ENCODE measurements around the gene GPR32.
"Not testable (repeated sequence)": the region's sequence is repeated elsewhere in the genome, so short reads cannot be mapped to it uniquely, and the experiment has no call there.

The GPR32 gene, protein sequence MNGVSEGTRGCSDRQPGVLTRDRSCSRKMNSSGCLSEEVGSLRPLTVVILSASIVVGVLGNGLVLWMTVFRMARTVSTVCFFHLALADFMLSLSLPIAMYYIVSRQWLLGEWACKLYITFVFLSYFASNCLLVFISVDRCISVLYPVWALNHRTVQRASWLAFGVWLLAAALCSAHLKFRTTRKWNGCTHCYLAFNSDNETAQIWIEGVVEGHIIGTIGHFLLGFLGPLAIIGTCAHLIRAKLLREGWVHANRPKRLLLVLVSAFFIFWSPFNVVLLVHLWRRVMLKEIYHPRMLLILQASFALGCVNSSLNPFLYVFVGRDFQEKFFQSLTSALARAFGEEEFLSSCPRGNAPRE

DNA sequence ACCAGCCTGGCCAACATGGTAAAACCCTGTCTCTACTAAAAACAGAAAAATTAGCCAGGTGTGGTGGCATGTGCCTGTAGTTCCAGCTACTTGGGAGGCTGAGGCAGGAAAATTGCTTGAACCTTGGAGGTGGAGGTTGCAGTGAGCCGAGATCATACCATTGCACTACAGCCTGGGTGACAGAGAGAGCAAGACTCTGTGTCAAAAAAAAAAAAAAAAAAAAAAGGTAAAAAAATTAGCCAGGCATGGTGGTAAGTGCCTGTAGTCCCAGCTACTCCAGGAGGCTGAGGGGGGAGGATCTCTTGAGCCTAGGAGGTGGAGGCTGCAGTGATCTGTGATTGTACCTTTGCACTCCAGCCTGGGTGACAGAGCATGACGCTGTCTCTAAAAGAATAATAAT lies at the start of gene GPR32:
GPR32 (plus strand) TSS at position 301 of the 400 bp plus-strand sequence. CDS start 137 bp downstream, outside the sequence.
- DNase-seq = not testable (repeated sequence)

DNA sequence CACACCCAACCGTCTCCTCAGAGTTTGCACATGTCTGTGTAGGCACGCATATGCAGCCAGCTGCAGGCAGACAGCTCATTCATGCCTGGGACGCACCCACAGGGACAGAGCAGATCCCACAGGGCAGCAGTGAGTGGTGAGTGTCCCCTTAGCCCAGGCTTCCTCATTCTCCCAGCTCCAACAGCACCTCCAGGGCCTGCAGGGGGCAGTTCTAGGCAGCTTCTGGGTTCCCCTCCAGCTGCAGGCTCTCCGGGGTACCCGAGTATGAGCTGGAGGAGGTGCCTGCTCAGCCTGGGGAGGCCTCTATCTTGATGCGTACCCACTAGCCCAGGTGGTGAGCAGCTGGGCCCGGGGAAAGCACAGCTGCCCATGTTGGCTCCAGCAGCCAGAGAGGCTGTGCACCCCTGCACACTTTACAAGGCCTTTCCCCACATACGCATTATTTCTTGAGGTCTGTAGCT lies 49.3 kb upstream of the GPR32 start:
- DNase-seq = no peak

DNA sequence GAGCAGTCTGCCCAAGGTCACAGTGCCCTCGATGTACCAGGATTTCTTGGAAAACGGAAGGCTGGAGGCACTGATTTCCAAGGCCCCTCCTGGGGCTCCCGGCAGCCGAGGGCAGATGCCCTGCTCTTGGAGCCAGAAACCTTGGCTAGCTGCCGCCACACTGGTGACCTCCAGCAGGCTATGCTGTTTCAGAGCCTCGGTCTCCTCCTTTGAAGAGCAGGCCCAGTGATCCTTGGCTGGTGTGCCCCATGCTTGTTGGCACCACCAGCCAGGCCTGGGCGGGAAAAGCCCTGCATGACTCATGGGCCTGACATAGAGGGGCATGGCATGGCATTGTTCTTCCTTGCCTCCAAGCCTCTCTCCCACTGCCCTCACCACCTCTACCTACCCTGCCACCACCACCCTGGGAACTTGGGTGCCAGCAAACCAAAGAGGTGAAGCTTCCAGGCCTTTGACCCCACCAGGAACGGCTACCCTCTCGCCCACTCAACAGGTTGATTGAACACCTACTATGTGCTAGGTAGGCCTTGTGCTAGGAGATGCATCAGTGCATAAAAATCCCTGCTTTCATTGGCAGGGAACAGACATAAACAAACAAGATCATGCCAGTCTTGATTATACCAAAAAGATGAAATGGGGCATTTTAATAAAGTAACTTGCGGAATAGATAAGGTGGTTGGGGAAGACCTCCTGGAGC lies 48.7 kb upstream of the GPR32 start:
- no peak for DNase-seq

DNA sequence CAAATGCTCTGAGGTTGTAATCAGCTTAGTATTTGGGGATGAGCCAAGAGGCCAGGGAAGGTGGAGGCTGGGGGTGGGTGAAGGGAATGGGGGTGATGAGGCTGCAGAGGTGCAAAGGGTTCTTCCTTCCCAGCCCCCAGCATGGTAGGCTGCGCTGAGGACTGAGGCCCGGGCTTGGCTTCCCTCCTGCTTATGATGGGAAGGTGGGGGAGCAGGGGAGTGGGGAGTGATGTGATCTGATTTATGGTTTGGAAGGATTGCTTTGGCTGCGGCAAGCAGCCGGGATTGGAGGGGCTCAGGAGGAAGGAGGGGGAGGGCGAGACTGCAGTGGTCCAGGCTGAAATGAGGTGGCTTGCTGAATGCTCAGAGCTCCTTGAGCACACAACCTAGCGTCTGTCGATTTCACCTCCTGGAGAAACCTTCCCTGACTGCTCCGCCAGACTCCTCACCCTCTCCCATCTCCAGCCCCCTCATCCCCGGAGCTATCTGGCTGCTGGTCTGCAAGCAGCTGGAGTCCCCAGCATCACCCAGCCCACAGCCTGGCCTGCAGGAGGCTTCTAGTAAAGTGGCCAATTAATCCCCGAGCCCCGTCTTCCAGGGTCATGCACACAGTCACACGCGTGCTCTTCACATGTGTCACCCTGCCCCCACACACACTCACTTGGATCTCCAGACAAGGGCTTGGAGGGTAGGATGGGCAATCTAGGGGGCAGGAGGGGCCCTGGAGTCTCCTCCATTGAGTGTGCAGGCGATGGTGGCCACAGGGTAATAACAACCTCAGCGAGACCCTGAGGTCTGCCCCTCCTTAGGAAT lies 47.9 kb upstream of the GPR32 start:
- DNase-seq = no peak

DNA sequence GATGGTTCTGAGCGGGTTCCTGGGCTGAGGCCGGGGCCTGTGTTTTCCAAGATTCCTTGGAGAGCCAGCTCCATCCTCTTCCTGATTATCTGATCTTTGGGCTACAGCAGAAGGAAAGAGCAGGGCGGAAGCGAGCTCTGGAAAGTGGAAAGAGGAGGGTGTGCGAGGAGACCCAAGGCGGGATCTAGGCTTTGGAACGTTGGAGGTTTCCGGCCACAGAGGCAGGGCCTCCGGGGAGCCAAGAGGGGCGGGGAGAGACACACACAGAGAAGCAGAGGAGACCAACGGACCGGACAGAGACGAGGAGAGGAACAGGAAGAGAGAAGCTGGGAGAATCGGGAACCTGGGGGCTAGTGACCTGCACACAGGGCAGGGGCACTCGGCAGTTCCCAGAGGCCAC lies 47.2 kb upstream of the GPR32 start, which contains the start of gene CLEC11A:
CLEC11A (plus strand) TSS at position 296 of the 400 bp plus-strand sequence. CDS start 162 bp downstream, outside the sequence.
- DNase-seq = no peak

DNA sequence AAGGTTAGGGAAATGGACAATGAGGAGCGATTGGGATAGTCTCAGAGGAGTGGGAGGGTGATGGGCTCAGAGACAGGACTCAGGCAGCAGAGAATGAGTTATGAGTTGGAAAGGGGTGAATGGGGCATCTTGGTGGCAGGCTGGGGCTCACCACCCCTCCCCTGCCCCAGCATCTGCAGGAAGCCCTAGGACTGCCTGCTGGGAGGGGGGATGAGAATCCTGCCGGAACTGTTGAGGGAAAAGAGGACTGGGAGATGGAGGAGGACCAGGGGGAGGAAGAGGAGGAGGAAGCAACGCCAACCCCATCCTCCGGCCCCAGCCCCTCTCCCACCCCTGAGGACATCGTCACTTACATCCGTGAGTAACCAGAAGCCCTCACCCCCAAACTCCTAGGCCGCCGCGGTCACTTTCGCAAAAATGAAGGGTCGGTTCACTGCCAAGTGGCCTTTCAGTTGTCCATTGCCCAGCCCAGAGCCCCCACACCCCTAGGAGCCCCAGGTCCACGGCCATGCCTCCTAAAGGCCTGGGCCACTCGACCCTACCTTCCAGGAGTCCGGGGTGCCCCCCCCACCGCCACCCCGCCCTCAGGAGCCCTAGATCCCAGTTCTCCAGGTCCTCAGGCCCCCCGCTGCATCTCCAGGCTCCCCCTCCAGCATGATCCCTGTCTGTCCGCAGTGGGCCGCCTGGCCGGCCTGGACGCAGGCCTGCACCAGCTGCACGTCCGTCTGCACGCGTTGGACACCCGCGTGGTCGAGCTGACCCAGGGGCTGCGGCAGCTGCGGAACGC lies 46.3 kb upstream of the GPR32 start:
- DNase-seq = no peak

DNA sequence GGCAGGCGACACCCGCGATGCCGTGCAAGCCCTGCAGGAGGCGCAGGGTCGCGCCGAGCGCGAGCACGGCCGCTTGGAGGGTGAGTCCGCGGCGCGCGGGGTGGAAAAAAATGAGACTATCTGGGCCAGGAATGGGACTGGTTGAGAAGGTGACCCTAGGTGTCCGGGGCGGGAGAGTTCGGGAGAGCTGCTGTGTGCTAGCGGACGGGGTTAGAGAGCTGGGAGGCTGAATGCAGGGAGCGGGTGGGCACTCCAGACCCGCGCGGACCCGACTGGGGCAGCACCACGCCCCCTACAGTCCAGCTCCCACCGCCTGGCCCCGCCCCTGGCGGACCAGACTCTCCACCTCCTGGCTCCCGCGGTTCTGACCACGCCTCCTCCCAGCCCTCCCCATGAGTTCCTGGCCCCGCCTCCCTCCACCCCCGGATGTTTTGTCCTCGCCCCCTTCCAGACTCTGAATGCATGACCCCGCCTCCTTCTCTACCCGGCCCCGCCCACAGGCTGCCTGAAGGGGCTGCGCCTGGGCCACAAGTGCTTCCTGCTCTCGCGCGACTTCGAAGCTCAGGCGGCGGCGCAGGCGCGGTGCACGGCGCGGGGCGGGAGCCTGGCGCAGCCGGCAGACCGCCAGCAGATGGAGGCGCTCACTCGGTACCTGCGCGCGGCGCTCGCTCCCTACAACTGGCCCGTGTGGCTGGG lies 45.6 kb upstream of the GPR32 start:
- DNase-seq = no peak

DNA sequence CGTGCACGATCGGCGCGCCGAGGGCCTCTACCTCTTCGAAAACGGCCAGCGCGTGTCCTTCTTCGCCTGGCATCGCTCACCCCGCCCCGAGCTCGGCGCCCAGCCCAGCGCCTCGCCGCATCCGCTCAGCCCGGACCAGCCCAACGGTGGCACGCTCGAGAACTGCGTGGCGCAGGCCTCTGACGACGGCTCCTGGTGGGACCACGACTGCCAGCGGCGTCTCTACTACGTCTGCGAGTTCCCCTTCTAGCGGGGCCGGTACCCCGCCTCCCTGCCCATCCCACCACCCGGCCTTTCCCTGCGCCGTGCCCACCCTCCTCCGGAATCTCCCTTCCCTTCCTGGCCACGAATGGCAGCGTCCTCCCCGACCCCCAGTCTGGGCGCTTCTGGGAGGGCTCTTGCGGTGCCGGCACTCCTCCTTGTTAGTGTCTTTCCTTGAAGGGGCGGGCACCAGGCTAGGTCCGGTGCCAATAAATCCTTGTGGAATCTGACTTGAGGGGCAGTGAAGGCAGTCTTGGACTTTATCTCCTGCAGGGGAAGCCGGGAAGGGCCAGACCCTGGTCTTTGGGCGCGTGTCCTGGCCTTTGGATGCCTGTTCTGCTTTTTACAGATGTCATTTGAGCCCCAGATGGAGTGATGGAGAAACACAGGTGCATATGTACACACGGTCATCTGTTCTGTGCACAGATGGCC lies 44.9 kb upstream of the GPR32 start:
- no peak for DNase-seq

DNA sequence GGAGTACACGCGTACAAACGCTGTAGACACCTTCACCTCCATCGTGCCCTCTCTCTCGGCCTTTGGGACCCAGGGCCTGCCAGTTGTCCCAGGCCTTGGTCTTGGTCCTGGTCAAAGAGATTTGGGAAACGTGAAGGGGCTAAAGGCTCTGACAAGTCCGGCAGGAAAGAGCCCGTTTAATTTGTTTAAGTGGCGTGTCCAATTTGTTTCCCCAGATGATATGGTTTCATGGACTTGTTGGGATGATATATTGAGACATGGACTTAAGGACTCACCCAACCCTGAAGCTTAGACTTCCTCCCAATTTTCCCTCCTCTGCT lies 44.4 kb upstream of the GPR32 start:
- DNase-seq = no peak

DNA sequence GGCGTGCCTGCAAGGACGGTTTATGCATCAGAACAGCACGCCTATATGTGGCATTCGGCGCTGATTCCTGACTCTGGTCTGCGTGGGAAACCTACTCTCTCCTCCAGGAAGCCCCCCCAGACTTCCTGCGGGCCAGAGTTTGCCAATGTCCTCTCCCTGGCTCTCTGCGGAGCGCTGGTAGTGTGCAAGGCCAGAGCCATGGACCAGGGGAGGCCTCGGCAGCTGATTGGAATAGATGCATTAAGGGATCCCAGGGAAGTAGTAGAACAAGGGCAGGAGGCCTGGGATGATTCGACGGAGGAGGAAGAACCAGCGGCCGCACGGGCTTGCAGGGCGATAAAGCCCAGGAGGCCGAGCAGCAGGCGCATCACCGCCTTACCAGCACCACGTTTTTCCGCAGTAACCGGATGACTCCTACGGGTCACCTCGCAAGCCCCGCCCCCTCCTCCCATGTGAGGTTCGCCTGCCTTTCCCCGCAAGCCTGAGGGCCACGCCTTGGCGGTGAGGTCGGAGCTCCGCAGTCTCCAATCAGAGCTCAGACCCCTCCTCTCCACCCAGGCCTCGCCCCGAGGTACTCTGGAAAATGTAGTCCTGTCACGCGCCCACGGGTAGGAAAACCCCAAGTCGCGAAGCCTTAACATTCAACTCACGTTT lies 42.1 kb upstream of the GPR32 start:
- no peak for DNase-seq

DNA sequence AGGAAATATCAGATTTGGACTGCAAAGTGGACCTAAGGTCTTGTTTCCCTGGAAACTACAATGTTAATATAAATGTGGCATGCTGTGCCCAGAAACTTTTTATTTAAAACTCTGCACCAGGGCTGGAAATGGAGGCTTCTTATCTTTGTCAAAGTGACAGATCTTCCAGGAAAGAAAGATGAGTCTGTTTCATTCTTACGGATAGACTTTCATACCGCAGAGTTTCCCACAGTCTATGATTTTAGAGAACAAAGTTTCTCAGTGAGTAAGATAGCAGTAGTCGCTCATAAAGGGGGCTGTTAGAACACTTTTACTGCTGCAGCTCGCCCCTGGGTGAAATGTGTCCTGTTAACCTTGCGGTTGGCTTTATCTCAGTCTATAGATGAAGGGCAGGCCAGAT lies 40.4 kb upstream of the GPR32 start:
- DNase-seq = no peak

DNA sequence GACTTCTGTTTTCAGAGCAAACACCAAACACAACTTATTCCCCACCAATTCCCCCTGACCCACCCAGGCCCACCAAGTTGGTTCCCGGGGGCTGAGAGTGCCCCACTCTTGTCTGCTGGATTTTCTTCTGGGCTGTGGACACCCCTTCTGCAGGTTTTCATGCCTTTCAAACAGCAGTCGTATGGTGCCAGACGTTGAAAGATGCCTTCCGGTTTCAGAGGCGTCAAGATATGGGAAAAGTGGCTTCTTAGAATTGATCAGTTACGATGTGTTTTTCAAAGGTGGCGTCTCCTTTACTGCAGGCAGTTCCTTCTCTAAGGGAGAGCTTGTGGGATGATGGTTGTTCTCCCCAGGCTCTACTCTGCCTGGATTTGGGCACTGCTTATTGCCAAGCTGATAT lies 34.4 kb upstream of the GPR32 start:
- no peak for DNase-seq

DNA sequence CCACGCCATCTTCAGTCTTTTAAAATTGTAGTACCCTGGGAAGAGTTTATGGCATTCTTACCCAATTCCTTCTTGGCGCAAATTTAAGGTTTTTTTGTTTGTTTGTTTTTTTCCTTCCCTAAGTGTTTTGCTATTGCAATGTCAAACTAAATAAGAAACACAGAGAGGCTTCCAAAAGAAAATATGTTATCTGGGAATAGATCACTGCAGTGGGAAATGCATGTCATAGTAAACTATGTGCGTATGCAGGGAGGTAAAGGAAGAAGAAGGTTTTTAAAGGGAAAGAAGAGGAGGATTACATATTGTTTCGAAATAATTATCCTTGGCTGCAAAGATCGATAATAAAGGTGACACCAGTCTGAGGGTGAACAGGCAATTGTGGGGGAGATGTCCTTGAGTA lies 33.9 kb upstream of the GPR32 start:
- DNase-seq = no peak

DNA sequence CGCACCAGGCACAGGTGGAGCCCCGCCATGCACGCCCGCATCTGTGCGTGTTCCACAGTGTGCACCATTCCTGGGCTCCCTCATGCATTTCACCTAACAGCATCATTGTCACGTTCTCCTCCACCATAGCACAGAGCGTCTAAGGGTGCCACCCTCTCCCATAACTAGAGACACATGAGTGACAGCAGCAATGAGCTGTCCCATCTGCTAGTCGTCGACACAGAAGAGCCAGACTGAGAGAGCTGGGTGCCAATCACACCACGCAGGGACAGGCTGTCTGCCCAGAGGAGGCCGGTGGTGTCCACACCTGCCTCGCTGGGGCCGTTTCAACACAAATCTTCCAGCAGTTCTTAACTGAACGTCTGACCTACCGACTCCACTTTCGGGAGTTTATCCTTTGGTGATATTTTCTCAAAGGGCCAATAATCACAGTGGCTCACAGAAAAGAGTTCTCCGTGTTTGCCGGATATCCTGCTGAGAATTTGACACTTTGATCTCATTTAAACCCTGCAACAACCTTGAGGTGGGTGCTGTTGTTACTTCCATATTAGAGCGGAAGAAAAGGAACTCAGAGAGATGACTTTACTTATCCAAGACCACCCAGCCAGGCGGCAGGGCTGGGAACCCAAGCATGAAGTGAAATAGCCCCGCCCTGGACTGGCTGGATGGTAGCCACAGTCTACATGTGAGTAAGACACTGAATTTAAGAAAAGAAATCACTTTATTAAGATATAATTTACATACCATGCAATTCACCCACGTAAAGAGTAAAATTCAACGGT lies 30.9 kb upstream of the GPR32 start:
- DNase-seq = no peak

DNA sequence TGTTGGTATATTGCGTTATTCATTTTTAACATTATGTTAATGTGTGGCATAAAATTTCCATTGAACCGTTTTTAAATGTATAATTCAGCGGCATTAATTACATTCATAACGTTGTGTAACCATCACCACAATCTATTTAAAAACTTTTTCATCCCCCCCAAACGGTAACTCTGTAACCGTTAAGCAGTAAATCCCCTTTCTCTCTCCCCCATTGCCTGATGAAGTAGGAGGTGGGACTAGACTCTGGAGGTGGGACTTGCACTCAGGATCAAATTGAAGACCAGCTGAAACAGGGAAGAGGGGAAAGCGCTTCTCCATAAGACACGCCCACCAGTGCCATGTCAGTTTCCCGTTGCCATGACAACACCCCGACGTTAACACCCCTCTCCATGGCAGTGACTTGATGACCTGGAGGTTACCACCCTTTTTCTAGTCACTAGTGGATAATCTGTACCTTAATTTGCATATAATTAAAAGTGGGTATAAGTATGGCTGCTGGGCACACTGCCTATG lies 30.3 kb upstream of the GPR32 start:
- DNase-seq = no peak

DNA sequence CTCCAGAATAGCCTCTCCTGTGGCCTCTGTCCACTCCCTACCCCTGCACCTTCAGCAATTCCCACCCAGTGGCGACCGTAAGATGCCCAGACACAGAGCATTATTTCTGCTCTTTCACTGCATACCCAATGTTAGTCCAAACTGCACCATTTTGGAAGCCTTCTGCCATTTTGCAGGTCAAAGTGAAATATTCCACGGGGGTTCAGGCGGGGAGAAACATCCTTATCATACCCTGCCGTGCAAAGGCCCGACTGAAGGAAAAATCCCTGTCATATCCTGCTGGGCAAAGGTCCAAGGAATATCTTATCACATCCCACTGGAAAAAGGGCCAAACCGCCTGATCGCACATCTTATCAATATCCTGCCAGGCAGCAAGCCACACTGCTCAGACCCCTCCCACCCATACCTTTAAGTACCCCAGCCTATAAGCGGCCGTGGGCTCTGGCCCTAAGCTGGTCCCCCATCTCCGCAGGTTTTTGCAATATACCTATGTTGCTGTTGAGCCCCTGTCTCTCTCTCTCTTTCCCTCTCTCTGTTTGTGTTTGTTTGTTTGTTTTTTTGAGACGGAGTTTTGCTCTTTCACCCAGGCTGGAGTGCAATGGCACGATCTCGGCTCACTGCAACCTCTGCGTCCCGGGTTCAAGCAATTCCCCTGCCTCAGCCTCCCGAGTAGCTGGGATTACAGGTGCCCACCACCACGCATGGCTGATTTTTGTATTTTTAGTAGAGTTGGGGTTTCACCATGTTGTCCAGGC lies 28.9 kb upstream of the GPR32 start:
- DNase-seq = no peak

DNA sequence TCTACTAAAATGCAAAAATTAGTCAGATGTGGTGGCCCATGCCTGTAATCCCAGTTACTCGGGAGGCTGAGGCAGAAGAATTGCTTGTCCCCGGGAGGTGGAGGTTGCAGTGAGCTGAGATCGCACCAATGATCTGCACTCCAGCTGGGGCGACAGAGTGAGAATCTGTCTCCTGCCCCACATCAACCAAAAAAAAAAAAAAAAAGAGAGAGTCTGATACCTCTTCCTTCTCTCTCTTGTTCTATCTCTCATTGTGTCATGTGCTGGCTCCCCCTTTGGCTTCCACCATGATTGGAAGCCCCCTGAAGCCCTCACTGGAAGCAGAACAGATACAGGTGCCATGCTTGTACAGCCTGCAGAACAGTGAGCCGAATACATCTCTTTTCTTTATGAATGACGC lies 26.7 kb upstream of the GPR32 start:
- no peak for DNase-seq

DNA sequence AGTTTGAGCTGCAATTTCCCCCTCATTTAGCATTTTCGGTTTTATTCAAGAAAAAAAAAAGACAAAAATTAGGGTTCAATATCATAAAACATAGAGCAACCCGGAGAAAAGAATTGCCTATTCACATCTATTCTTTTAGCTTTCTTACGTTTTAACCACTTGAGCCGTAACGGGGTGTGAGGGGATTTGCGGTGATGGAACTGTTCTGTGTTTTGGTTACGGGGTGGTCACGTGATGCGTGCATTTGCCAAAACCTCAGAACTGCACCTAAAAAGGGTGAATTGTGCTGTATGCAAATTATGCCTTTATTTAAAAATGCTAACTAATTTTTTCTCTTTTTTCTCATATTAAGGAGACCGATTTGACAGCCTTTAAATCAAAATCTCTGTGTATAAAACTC lies 25.0 kb upstream of the GPR32 start:
- DNase-seq = no peak

DNA sequence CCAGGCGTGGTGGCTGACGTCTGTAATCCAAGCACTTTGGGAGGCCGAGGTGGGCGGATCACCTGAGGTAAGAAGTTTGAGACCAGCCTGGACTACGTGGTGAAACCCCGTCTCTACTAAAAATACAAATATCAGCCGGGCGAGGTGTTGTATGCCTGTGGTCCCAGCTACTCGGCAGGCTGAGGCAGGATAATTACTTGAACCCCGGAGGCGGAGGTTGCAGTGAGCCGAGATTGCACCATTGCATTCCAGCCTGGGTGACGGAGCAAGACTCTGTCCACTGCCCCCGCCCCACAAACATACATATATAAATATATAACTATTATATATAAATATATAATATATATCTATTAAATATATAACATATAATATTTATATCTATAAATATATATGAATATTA lies 23.1 kb upstream of the GPR32 start:
- DNase-seq = not testable (repeated sequence)
